ENCODE measurements around the gene TULP4.

- TF ChIP-seq CTCF (conservative IDR thresholded peaks at IDR 0.05 in 1 of 2, IDR thresholded peaks at IDR 0.05 in 1 of 2; ENCODE audit: low read depth in 1 of 2, low read length in 2 of 2) (no peak), EZH2 (IDR thresholded peaks at IDR 0.05; ENCODE audit: low read length, missing control alignments) (no peak)
Measured at GRCh38 chr6:158408552-158409130, 96.4 kb downstream of the TULP4 start.

Measured in fibroblast of lung (primary cell).